IPS-NIHi7 (cell line): ENCODE data around the gene TTLL11.
A peak's percentile ranks its signal among the peaks of the same experiment; 100 is the strongest.

Experiments used
- DNase-seq: peaks from one replicate; pipeline ENCODE4 v3.0.0; 2012; ENCODE audit warnings: mixed read lengths; ENCODE audit errors: extremely low spot score

Gene TTLL11

DNA sequence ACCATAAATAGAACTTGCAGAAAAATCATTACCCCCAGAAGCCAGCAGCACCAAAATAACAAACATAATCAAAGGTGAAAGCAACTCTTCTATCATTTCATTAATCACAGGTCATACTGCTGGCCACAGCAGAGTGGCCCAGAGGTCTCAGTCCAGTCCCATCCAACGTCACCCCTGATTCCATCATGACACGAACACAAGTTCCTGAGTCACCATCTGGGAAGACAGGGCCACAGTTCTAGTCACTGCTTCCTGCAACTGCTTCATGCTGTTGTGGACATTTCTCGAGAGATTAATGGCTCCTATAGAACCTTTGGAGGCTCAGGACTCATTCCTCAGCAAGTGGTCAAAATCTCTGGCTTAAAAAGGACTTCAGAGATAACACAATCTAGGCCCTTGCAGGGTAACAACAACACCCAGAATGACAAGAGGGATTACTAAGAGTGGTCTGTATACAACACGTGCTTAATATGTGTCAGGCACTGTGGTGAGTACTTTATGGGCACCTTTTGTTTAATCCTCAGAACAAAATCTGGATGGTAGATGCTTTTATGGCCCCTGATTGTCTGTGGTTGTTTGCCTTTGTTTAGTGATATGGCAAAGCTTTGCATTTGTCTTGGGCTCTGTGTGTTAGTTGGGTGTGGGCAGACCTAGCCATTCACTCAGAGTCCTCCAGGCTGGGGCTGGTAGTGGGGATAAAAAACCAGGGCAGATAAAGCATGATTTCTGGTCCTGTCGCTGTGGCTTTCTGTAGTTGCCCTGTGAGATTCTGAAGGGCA lies 257.3 kb downstream of the TTLL11 start:
- no peak for DNase-seq

- no peak for DNase-seq
Observed at GRCh38 chr9:121833061-121833460, 260.0 kb downstream of the TTLL11 start.

DNA sequence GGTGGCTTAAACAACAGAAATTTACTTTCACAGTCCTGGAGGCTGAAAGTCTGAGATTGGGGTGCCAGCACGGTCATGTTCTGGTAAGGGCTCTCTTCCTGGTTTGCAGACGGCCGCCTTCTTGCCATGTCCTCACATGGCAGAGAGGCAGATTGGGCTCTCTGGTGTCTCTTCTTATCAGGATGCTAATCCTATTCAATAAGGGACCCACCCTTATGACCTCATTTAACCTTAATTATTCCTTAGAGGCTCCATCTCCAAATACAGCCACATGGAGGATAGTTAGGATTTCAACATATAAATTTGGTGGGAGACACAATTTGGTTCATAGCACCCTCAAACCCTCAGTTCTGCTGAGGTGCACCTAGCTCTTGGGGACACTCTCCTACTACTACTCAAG lies 261.2 kb downstream of the TTLL11 start:
- no peak for DNase-seq

DNA sequence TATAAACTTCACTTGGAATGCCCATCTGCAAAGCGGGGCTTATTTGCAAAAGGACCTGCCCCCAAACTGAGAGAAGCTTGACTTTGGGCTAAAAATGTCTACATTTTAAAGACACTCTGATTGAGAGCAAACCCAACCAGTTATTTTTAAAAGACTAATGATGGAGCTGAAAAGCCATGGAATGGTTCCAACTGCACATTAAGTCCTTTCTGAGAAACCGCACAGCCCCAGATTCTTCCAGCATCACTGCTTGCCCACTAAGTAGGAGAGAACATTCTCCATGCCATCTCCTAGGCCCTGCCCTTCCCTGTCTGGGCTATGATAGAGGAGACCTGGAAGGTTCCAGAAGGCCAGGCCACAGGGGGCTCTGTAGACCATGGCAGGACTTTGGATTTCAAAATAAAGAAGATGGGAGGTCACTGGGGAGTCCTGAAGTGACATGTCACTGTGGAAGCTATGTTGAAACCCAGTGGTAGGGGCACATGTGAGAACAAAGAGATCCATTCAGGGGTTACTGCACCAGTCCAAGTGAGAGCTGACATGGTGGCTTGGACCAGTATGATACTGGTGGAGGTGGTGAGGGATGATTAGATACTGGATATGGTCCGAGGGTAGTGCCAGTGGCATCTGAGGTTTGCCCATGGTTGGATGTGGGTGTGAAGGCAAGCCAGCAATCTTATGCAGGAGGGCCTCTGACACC lies 262.5 kb downstream of the TTLL11 start:
- no peak for DNase-seq

- DNase-seq, result no peak
Observed at GRCh38 chr9:121827251-121827967, 265.7 kb downstream of the TTLL11 start.

- DNase-seq, result no peak
Observed at GRCh38 chr9:121826711-121827110, 266.4 kb downstream of the TTLL11 start.

DNA sequence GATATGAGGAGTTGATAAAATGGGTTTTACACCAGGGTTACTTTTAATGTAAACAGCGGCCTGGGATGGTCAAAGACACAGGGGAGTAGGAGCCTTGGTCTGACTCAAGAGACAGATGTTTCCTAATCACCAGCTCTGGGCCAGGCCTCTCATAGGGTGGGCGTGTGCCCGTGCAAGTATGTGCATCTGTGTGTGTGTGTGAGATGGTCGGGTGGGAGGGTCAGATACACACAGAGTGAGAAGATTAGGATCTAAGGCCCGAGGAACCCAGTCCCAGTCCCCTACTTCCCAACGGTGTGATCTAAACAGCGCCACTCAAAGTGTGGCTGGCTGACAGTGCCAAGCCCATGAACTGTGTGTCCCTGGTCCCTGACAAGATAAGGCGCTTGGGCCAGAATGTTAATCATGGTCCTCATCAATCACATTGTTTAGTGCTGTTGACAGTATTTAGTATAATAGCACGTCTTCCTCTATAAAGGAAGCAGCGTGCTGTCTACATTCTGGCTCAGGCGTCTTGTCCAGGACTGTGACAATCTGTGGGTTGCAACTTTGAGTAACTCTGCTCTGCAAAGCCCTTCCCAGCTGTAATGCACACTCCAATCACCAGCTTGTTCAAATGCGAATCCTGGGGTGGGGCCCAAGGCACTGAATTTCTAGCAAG lies 267.9 kb downstream of the TTLL11 start:
- DNase-seq, result no peak

- DNase-seq, result no peak
Observed at GRCh38 chr9:121824651-121825030, 268.5 kb downstream of the TTLL11 start.

GRCh38 chr9:121823451-121824169 lies 269.5 kb downstream of the TTLL11 start:
- DNase-seq, result no peak

GRCh38 chr9:121822093-121823085 lies 270.7 kb downstream of the TTLL11 start:
- DNase-seq, result no peak

DNA sequence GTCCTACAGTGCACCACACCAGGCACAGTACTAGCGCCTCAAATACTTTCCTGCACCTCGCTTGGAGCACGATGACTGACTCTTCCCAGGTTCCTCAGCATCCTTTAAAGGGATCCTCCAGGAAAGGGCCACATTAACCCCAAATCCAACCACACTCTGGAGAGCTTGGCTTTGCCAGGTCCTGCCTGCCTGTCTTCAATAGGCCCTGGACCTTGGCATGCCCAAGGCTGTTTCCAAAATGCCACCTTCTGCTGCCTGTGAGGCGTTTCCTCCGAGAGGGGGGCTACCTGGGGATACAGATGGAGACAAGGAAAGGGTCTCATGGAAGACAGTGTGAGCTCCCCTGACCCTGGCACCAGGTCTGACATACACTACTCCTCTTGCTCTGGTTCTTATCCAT lies 271.8 kb downstream of the TTLL11 start:
- DNase-seq, result no peak

GRCh38 chr9:121820286-121821005 lies 272.7 kb downstream of the TTLL11 start:
- no peak for DNase-seq

GRCh38 chr9:121819428-121820231 lies 273.5 kb downstream of the TTLL11 start:
- DNase-seq, result peak; percentile 86

DNA sequence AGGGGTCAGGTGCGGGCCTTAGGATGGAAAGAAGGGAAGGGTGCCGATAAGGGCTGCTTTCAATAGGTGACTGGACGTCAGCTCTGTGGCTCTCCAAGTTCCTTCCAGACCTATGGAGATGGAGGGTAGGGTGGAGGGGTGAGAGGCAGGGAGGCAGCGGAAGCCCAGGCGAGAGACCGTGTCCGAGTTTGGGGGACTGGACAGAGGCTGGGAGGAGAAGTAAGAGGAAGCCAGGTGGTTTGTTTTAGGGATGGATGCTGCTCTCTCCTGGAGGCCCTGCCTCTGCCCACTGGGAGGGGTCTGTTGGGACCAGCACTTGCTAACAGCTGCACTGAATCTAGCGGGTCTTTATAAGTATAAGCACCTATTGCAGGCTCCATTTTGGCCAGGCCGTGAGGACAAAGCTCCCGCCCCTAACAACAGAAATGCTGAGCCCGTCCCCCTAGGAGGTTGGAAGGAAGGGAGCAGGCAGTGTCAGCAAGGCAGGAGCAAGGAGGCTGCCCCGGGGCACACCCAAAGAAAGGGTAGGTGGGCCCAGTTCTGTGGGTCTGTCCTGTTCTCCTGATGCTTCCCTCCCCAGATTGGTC lies 274.2 kb downstream of the TTLL11 start:
- no peak for DNase-seq

DNA sequence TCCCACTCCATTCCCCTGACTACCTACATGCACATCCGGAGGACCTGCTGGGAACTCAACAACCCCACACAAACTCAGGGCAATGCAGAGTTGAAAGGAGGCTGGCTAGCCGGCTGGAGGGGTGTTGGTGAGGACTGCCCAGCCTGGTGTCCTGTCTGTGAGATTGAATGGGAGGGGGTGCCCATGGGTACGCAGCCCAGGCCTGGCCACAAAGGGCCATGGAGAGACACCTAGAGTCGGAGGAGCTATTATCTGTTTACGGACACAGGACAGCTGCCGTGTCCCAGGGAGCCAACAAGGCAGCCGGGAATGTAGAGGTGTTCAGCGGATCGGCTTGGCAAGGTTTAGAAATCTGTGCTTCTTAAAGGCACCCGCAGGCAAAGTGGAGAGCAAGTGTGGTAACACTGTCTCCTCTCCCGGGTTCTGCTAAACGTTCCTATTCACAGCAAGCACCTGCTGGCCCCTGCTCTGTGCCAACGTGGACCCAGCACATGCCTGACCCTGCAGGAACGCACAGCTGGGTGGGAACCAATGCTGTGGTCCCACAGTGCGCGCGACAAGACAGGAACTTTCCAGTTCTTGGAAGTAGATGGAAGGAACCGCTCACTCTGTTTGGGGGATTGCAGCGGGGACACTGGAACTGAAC lies 275.0 kb downstream of the TTLL11 start:
- DNase-seq, result no peak

GRCh38 chr9:121817476-121817875 lies 275.6 kb downstream of the TTLL11 start:
- DNase-seq, result no peak

DNA sequence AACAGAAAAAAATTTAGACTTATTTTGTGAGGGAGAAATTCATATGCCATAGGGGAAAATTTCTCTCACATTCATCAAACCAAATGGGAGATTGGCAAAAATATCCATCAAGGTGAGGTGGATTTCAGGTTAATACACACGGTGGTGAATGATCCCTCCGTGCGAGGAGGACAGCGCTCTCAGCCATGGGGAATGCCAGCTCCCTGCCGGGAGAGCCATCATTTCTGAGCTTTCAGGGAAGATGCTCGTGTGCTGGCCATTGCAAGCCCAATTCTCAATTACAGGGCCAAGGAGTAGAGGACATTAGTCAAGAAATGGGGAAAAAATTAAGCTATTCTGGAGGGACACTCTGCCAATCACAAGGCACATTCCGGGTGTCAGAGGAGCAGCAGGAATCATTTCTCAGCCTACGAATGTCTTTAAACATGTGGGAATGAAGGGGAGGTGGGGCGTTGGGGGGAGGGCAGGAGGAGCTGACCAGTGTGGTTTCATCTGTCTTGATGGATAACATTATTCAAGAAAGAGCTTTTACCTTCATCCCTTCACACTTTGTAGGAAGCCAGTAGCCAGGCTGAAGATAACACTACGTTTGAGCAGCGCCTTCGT lies 276.2 kb downstream of the TTLL11 start:
- no peak for DNase-seq

DNA sequence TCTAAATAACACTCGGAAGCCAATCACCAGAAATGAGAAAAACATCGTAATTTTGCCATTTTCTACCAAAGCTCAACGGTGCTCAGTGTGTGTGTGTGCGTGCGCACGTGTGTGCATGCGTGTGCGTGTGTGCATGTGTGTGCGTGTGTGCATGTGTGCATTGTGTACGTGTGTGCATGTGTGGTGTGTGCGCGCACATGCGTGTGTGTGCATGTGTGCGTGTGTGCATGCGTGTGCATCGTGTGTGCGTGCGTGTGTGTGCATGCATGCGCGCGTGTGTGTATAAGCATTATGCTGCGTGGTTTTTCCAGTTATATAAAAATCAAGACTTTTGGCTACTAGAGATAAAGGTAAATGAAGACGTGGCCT lies 276.7 kb downstream of the TTLL11 start:
- DNase-seq, result no peak
